ENCODE data around the gene GSTM5.

The GSTM5 gene

DNA sequence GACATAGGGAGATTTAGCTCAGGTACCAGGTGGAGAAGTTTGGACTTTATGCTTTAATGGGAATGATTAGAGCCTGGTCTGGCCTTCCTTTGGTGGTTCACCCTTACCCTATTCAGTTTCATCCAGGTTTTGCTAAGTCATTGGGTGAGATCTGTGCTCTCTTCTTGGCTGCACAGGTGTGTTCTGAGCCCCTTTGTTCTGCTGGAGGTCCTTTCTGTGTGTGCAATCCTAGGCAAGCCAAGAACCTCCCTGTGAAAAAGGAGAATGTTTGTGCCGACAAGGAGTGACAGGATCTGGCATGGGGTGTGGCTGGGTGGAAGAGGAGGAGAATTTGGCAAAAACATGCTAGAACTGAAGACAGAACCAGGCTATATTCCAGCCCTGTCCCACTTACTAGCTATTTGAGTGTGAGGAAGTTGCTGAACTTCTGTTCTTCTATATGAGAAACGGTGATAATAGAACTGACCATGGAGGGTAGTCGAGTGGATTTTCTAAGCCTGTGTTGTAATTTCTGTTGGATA is 4.6 kb downstream of the GSTM5 start:
- Histone ChIP-seq H3K18ac (ENCODE audit: low read length) (no peak overlapping the region), H3K4ac (ENCODE audit: low read length) (no peak overlapping the region), H4K8ac (ENCODE audit: low read depth, low read length) (no peak overlapping the region), H3K27me3 (ENCODE audit: control insufficient read depth in 3 of 3, insufficient read depth in 3 of 3, low read depth in 1 of 3, low read length in 3 of 3) (peaks cover 0 to 16% (median 0%) of the 10 kb centered on the region in 3 experiments), H3K9ac (ENCODE audit: low read depth, low read length, poor library complexity) (no peak overlapping the region), H3K4me2 (ENCODE audit: insufficient read depth, low read length, poor library complexity, severe bottlenecking) (no peak overlapping the region), H2AFZ (ENCODE audit: low read length) (no peak overlapping the region), H3K79me1 (ENCODE audit: low read depth, low read length) (no peaks in the 10 kb centered on the region), H2AK5ac (ENCODE audit: low read depth, low read length) (no peak overlapping the region), H4K91ac (ENCODE audit: low read depth, low read length, poor library complexity) (no peak overlapping the region), H3K9me3 (replicated peaks in 1 of 2; ENCODE audit: control insufficient read depth in 2 of 2, insufficient read depth in 1 of 2, low read depth in 1 of 2, low read length in 2 of 2) (no peaks in the 10 kb centered on the region), H3K27ac (replicated peaks; ENCODE audit: low read length) (no peak overlapping the region), H3K4me1 (ENCODE audit: control insufficient read depth in 2 of 2, insufficient read depth in 1 of 2, low read depth in 1 of 2, low read length in 2 of 2) (no peaks in the 10 kb centered on the region), H2BK15ac (ENCODE audit: low read length) (no peak overlapping the region), H3K23ac (ENCODE audit: low read depth, low read length, poor library complexity) (no peak overlapping the region), H3K36me3 (replicated peaks in 1 of 2; ENCODE audit: control insufficient read depth in 2 of 2, insufficient read depth in 2 of 2, low read length in 2 of 2) (no peaks in the 10 kb centered on the region), H2BK120ac (ENCODE audit: low read depth, low read length) (no peak overlapping the region), H3K4me3 (ENCODE audit: low read length in 2 of 2) (no peak overlapping the region), H2BK5ac (ENCODE audit: low read length) (no peak overlapping the region), H3K14ac (ENCODE audit: low read length) (no peak overlapping the region), H2BK12ac (ENCODE audit: low read length) (no peak overlapping the region)
- WGBS, 2 donors (ENCODE audit: extremely low coverage in 2 of 2, insufficient read length in 2 of 2, insufficient replicate concordance in 1 of 2): no CpG with 5 or more reads among the region's 3 CpGs
- DNase-seq (ENCODE audit: low spot score): no peak

DNA sequence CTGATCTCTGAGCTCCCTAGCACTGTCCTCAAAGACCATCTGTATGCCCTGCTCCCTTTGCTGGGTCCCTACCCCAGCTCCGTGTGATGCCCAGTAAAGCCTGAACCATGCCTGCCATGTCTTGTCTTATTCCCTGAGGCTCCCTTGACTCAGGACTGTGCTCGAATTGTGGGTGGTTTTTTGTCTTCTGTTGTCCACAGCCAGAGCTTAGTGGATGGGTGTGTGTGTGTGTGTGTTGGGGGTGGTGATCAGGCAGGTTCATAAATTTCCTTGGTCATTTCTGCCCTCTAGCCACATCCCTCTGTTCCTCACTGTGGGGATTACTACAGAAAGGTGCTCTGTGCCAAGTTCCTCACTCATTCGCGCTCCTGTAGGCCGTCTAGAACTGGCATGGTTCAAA is 5.7 kb downstream of the GSTM5 start:
- Histone ChIP-seq H3K18ac (ENCODE audit: low read length) (no peak overlapping the region), H3K23ac (ENCODE audit: low read depth, low read length, poor library complexity) (no peak overlapping the region), H3K14ac (ENCODE audit: low read length) (no peak overlapping the region), H3K9ac (ENCODE audit: low read depth, low read length, poor library complexity) (peak overlapping the region; percentile 26), H3K36me3 (replicated peaks in 1 of 2; ENCODE audit: control insufficient read depth in 2 of 2, insufficient read depth in 2 of 2, low read length in 2 of 2) (no peaks in the 10 kb centered on the region), H3K4ac (ENCODE audit: low read length) (no peak overlapping the region), H2BK5ac (ENCODE audit: low read length) (no peak overlapping the region), H3K27me3 (ENCODE audit: control insufficient read depth in 3 of 3, insufficient read depth in 3 of 3, low read depth in 1 of 3, low read length in 3 of 3) (peaks cover 0 to 20% (median 0%) of the 10 kb centered on the region in 3 experiments), H3K4me2 (ENCODE audit: insufficient read depth, low read length, poor library complexity, severe bottlenecking) (no peak overlapping the region), H3K4me1 (ENCODE audit: control insufficient read depth in 2 of 2, insufficient read depth in 1 of 2, low read depth in 1 of 2, low read length in 2 of 2) (no peaks in the 10 kb centered on the region), H3K79me1 (ENCODE audit: low read depth, low read length) (no peaks in the 10 kb centered on the region), H2BK15ac (ENCODE audit: low read length) (no peak overlapping the region), H2AK5ac (ENCODE audit: low read depth, low read length) (no peak overlapping the region), H2AFZ (ENCODE audit: low read length) (no peak overlapping the region), H3K27ac (replicated peaks; ENCODE audit: low read length) (no peak overlapping the region), H4K91ac (ENCODE audit: low read depth, low read length, poor library complexity) (no peak overlapping the region), H3K9me3 (replicated peaks in 1 of 2; ENCODE audit: control insufficient read depth in 2 of 2, insufficient read depth in 1 of 2, low read depth in 1 of 2, low read length in 2 of 2) (no peaks in the 10 kb centered on the region), H4K8ac (ENCODE audit: low read depth, low read length) (no peak overlapping the region), H3K4me3 (ENCODE audit: low read length in 2 of 2) (no peak overlapping the region), H2BK12ac (ENCODE audit: low read length) (no peak overlapping the region), H2BK120ac (ENCODE audit: low read depth, low read length) (no peak overlapping the region)
- DNase-seq (ENCODE audit: low spot score): no peak
- no CpG with 5 or more reads among the region's 5 CpGs for WGBS, 2 donors (ENCODE audit: extremely low coverage in 2 of 2, insufficient read length in 2 of 2, insufficient replicate concordance in 1 of 2)

DNA sequence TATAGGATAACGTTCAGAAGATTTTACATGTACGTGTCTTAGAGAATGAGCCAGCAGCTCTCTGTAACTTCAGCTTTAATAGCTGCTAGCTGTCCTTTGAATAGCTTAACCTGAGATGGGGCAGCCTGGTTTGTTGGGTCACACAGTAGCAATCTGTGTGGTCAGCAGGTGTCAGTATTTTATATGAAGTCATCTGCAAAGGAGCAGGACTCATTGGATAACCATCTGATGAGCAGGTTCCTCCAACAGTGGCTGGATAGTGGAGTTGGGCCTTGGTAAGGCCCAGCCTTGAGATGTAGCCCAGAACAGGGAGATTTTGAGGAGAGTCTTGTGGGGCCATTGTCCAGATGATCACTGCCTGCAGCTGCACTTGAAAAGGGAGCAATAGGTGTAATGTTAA is 6.4 kb downstream of the GSTM5 start:
- Histone ChIP-seq H3K4me1 (ENCODE audit: control insufficient read depth in 2 of 2, insufficient read depth in 1 of 2, low read depth in 1 of 2, low read length in 2 of 2) (no peaks in the 10 kb centered on the region), H3K9ac (ENCODE audit: low read depth, low read length, poor library complexity) (no peak overlapping the region), H3K4me3 (ENCODE audit: low read length in 2 of 2) (no peak overlapping the region), H3K27ac (replicated peaks; ENCODE audit: low read length) (no peak overlapping the region), H3K23ac (ENCODE audit: low read depth, low read length, poor library complexity) (no peak overlapping the region), H3K9me3 (replicated peaks in 1 of 2; ENCODE audit: control insufficient read depth in 2 of 2, insufficient read depth in 1 of 2, low read depth in 1 of 2, low read length in 2 of 2) (no peaks in the 10 kb centered on the region), H4K8ac (ENCODE audit: low read depth, low read length) (no peak overlapping the region), H2BK120ac (ENCODE audit: low read depth, low read length) (no peak overlapping the region), H3K4ac (ENCODE audit: low read length) (no peak overlapping the region), H2BK12ac (ENCODE audit: low read length) (no peak overlapping the region), H3K4me2 (ENCODE audit: insufficient read depth, low read length, poor library complexity, severe bottlenecking) (no peak overlapping the region), H3K79me1 (ENCODE audit: low read depth, low read length) (no peaks in the 10 kb centered on the region), H4K91ac (ENCODE audit: low read depth, low read length, poor library complexity) (no peak overlapping the region), H3K27me3 (ENCODE audit: control insufficient read depth in 3 of 3, insufficient read depth in 3 of 3, low read depth in 1 of 3, low read length in 3 of 3) (peaks cover 0 to 20% (median 0%) of the 10 kb centered on the region in 3 experiments), H2BK5ac (ENCODE audit: low read length) (no peak overlapping the region), H2AFZ (ENCODE audit: low read length) (no peak overlapping the region), H3K18ac (ENCODE audit: low read length) (no peak overlapping the region), H3K14ac (ENCODE audit: low read length) (no peak overlapping the region), H2AK5ac (ENCODE audit: low read depth, low read length) (no peak overlapping the region), H2BK15ac (ENCODE audit: low read length) (no peak overlapping the region), H3K36me3 (replicated peaks in 1 of 2; ENCODE audit: control insufficient read depth in 2 of 2, insufficient read depth in 2 of 2, low read length in 2 of 2) (no peaks in the 10 kb centered on the region)
- WGBS, 2 donors (ENCODE audit: extremely low coverage in 2 of 2, insufficient read length in 2 of 2, insufficient replicate concordance in 1 of 2): no CpG with 5 or more reads among the region's 2 CpGs
- DNase-seq (ENCODE audit: low spot score): no peak

DNA sequence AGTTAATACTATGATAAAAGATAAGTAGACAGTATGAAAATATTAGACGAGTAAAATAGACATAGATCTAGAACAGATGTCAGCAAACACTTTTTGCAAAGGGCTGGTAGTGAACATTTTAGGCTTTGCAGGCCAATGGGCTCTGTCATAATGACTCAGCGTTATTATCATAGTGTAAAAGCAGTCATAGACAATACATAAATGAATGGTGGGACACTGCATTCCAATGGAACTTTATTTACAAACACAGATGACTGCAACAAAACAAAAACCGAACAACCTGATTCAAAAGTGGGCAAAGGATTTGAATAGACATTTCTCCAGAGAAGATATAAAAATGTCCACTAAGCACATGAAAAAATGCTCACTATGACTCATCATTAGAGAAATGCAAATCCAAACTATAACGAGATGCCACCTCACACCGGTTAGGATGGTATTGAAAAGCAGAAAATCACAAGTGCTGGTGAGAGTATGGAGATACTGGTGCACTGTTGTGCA is 7.3 kb downstream of the GSTM5 start:
- H3K4ac ChIP-seq (ENCODE audit: low read length): no peak overlapping the region
- H3K4me2 ChIP-seq (ENCODE audit: insufficient read depth, low read length, poor library complexity, severe bottlenecking): no peak overlapping the region
- H2AK5ac ChIP-seq (ENCODE audit: low read depth, low read length): no peak overlapping the region
- H3K4me3 ChIP-seq (ENCODE audit: low read length in 2 of 2): no peak overlapping the region
- H3K14ac ChIP-seq (ENCODE audit: low read length): no peak overlapping the region
- H3K9ac ChIP-seq (ENCODE audit: low read depth, low read length, poor library complexity): no peak overlapping the region
- peaks cover 0 to 19% (median 0%) of the 10 kb centered on the region in 3 experiments for H3K27me3 ChIP-seq (ENCODE audit: control insufficient read depth in 3 of 3, insufficient read depth in 3 of 3, low read depth in 1 of 3, low read length in 3 of 3)
- no peak overlapping the region for H4K8ac ChIP-seq (ENCODE audit: low read depth, low read length)
- no peak overlapping the region for H2BK120ac ChIP-seq (ENCODE audit: low read depth, low read length)
- no peak overlapping the region for H3K23ac ChIP-seq (ENCODE audit: low read depth, low read length, poor library complexity)
- no peaks in the 10 kb centered on the region for H3K36me3 ChIP-seq (replicated peaks in 1 of 2; ENCODE audit: control insufficient read depth in 2 of 2, insufficient read depth in 2 of 2, low read length in 2 of 2)
- no CpG with 5 or more reads among the region's 5 CpGs for WGBS, 2 donors (ENCODE audit: extremely low coverage in 2 of 2, insufficient read length in 2 of 2, insufficient replicate concordance in 1 of 2)
- no peak overlapping the region for H4K91ac ChIP-seq (ENCODE audit: low read depth, low read length, poor library complexity)
- DNase-seq (ENCODE audit: low spot score): no peak
- H3K79me1 ChIP-seq (ENCODE audit: low read depth, low read length): no peaks in the 10 kb centered on the region
- no peak overlapping the region for H2BK5ac ChIP-seq (ENCODE audit: low read length)
- no peak overlapping the region for H2AFZ ChIP-seq (ENCODE audit: low read length)
- H2BK15ac ChIP-seq (ENCODE audit: low read length): no peak overlapping the region
- no peak overlapping the region for H3K27ac ChIP-seq (replicated peaks; ENCODE audit: low read length)
- H3K9me3 ChIP-seq (replicated peaks in 1 of 2; ENCODE audit: control insufficient read depth in 2 of 2, insufficient read depth in 1 of 2, low read depth in 1 of 2, low read length in 2 of 2): no peaks in the 10 kb centered on the region
- H2BK12ac ChIP-seq (ENCODE audit: low read length): no peak overlapping the region
- H3K4me1 ChIP-seq (ENCODE audit: control insufficient read depth in 2 of 2, insufficient read depth in 1 of 2, low read depth in 1 of 2, low read length in 2 of 2): no peaks in the 10 kb centered on the region
- H3K18ac ChIP-seq (ENCODE audit: low read length): no peak overlapping the region

All from neuronal stem cell (in vitro differentiated cells).